Glutamatergic neuron (in vitro differentiated cells): ENCODE measurements around the gene PIP5K1C. TPM values are rescaled to one million over a fixed set of nuclear protein-coding genes. Genes with fewer than 3 reads are reported as not detected.
A peak's percentile ranks its signal among the peaks of the same experiment; 100 is the strongest.
"Not testable (repeated sequence)": the region's sequence is repeated elsewhere in the genome, so short reads cannot be mapped to it uniquely, and the experiment has no call there.

Experiments used
- DNase-seq: peaks from one replicate; pipeline ENCODE4 v3.0.0; 2022
- H3K27ac Mint-ChIP-seq: one replicate; pipeline ENCODE4 v1.8.0; 2020; ENCODE audit warnings: mild to moderate bottlenecking, mixed read lengths, inconsistent platforms; ENCODE audit not compliant: unreplicated experiment
- H3K27me3 Mint-ChIP-seq: one replicate; pipeline ENCODE4 v1.8.0; 2020; ENCODE audit warnings: mild to moderate bottlenecking, moderate library complexity, mixed read lengths, inconsistent platforms; ENCODE audit not compliant: unreplicated experiment
- H3K36me3 Mint-ChIP-seq: one replicate; pipeline ENCODE4 v1.8.0; 2020; ENCODE audit warnings: mild to moderate bottlenecking, mixed read lengths, inconsistent platforms; ENCODE audit not compliant: unreplicated experiment
- H3K4me1 Mint-ChIP-seq: one replicate; pipeline ENCODE4 v1.8.0; 2020; ENCODE audit warnings: mild to moderate bottlenecking, low read depth, mixed read lengths, inconsistent platforms; ENCODE audit not compliant: unreplicated experiment
- H3K4me3 Mint-ChIP-seq: one replicate; pipeline ENCODE4 v1.8.0; 2020; ENCODE audit warnings: mild to moderate bottlenecking, mixed read lengths, inconsistent platforms; ENCODE audit not compliant: unreplicated experiment
- H3K9me3 Mint-ChIP-seq: one replicate; pipeline ENCODE4 v1.8.0; 2020; ENCODE audit warnings: mild to moderate bottlenecking, moderate library complexity, mixed read lengths, inconsistent platforms; ENCODE audit not compliant: unreplicated experiment
- CTCF ChIP-seq: fragments of 200-600 bp; sonication (generic); IDR thresholded peaks from one replicate; pipeline ENCODE4 v1.5.0; 2021; ENCODE audit not compliant: partially characterized antibody, unreplicated experiment
- total RNA-seq: library from RNA; stranded (reverse); fragmentation: NEBNext Ultra II Directional; extraction: Animal tissue kit (Norgen Biotek cat#: 25700); gene quantifications from one replicate; pipeline ENCODE4 v1.2.1, GENCODE V29; 2021; ENCODE audit not compliant: unreplicated experiment

Gene PIP5K1C
- total RNA-seq, 1 donor from 2014 or later, result 169 TPM

GRCh38 chr19:3668331-3669081 lies 31.8 kb downstream of the PIP5K1C start:
- DNase-seq, result no peak
- no peak for TF ChIP-seq CTCF
- Mint-ChIP-seq H3K36me3 (no peaks in the 10 kb centered on the region), H3K4me1 (peaks cover 22% of the 10 kb centered on the region), H3K27ac (peak overlapping the region; percentile 92), H3K9me3 (peaks cover 10% of the 10 kb centered on the region), H3K27me3 (peaks cover 20% of the 10 kb centered on the region), H3K4me3 (peak overlapping the region; percentile 34)

GRCh38 chr19:3667766-3668165 lies 32.5 kb downstream of the PIP5K1C start:
- Mint-ChIP-seq H3K4me1 (peaks cover 20% of the 10 kb centered on the region), H3K27me3 (peaks cover 21% of the 10 kb centered on the region), H3K9me3 (peaks cover 10% of the 10 kb centered on the region), H3K4me3 (no peak overlapping the region), H3K36me3 (no peaks in the 10 kb centered on the region), H3K27ac (no peak overlapping the region)
- DNase-seq, result no peak
- no peak for TF ChIP-seq CTCF

- TF ChIP-seq CTCF, result no peak
- Mint-ChIP-seq H3K36me3 (no peaks in the 10 kb centered on the region), H3K27ac (peak overlapping the region; percentile 39), H3K4me1 (peaks cover 18% of the 10 kb centered on the region), H3K9me3 (peaks cover 10% of the 10 kb centered on the region), H3K27me3 (peaks cover 20% of the 10 kb centered on the region), H3K4me3 (no peak overlapping the region)
- DNase-seq, result no peak
Observed at GRCh38 chr19:3667037-3667638, 33.1 kb downstream of the PIP5K1C start.

- H3K36me3 Mint-ChIP-seq, DNase-seq: not testable (repeated sequence)
- peaks cover 20% of the 10 kb centered on the region for H3K27me3 Mint-ChIP-seq
- peaks cover 10% of the 10 kb centered on the region for H3K9me3 Mint-ChIP-seq
- peak overlapping the region; percentile 44 for H3K4me3 Mint-ChIP-seq
- H3K27ac Mint-ChIP-seq, result peak overlapping the region; percentile 90
- H3K4me1 Mint-ChIP-seq, result peaks cover 16% of the 10 kb centered on the region
Observed at GRCh38 chr19:3666545-3666856, 33.8 kb downstream of the PIP5K1C start.

GRCh38 chr19:3665681-3666544 lies 34.4 kb downstream of the PIP5K1C start:
- H3K27ac Mint-ChIP-seq, result peak overlapping the region; percentile 90
- DNase-seq, result peak; percentile 86
- H3K4me3 Mint-ChIP-seq, result peak overlapping the region; percentile 44
- peaks cover 20% of the 10 kb centered on the region for H3K27me3 Mint-ChIP-seq
- TF ChIP-seq CTCF, result peak; percentile 98
- peaks cover 10% of the 10 kb centered on the region for H3K9me3 Mint-ChIP-seq
- H3K4me1 Mint-ChIP-seq, result peaks cover 16% of the 10 kb centered on the region
- peaks cover 4% of the 10 kb centered on the region for H3K36me3 Mint-ChIP-seq
